T47D (cell line): ENCODE results near the gene CTIF.

Experiments
- DNase-seq, 2 experiments: peaks; one replicate each; pipeline versions ENCODE4 v3.0.0 to v3.0.0-alpha.2; 2011 to 2012; ENCODE audit warnings: low read depth in 1 of 2, low spot score in 1 of 2
- JUND ChIP-seq: IDR thresholded peaks from 2 replicates; pipeline ENCODE4 v1.6.1; 2012; ENCODE audit warnings: low read depth
- in situ Hi-C: cut with HindIII; loops from 2 replicates; pipeline ENCODE4 v1.10.0; 2016; ENCODE audit warnings: low sequenced_read_pairs, low pct_unique_long_range_greater_than_20kb

CTIF gene

DNA sequence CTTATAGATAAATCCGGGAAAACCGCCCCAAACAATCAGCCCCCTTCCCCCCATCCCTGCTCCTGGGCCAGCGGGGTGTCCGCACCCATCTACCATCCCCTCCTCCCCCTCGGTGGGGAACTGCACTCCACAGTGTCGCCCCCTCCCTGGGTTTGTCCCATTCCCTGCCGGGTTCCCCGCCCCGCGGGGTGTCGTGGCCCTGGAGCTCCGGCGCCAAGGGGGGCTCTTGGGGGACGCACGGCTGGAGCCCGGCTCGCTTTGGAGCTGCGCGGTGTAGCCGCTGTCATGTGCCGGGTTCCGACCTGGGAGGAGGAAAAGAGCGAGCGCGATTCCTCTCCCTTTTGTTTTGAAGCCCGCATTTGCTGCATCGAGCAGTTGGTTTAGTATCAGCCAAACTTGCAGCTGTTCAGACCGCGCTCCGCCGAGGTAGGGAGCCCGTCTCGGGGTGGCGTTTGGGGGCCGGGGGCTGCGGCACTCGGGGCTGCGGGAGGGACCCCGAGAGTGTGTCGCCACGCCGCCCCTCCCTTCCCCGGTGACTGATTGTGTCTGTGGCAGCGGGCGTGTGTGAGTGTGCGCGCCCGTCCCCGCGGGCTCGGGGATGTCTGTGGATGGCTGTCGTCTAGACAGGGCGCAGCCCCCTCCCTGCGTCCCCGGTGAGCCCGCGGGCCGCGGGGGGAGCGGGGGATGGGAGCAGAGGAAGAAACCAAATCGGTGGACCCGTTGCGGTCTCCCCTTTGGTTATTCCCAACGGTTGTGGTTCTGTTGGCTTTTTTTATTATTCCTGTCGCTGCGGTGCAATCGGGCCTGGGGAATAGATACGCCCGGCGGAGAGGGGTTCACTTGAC is 797 bp downstream of the CTIF start:
- TF ChIP-seq JUND: no peak
- in situ Hi-C loops: no loop called here
- no peak for DNase-seq

GRCh38 chr18:48540251-48541025 is 1.6 kb downstream of the CTIF start:
- peak in 1 of 2 experiments; percentile 46 for DNase-seq
- no peak for TF ChIP-seq JUND
- in situ Hi-C loops: no loop called here

- in situ Hi-C loops: no loop called here
- TF ChIP-seq JUND: no peak
- peak in 1 of 2 experiments; percentile 61 for DNase-seq
These were observed 2.4 kb downstream of the CTIF start for GRCh38 chr18:48541026-48541746.

GRCh38 chr18:48541747-48542400 is 3.0 kb downstream of the CTIF start:
- in situ Hi-C loops: no loop called here
- DNase-seq: no peak
- TF ChIP-seq JUND: no peak

GRCh38 chr18:48542513-48543181 is 3.8 kb downstream of the CTIF start:
- in situ Hi-C loops: no loop called here
- TF ChIP-seq JUND: no peak
- no peak for DNase-seq

DNA sequence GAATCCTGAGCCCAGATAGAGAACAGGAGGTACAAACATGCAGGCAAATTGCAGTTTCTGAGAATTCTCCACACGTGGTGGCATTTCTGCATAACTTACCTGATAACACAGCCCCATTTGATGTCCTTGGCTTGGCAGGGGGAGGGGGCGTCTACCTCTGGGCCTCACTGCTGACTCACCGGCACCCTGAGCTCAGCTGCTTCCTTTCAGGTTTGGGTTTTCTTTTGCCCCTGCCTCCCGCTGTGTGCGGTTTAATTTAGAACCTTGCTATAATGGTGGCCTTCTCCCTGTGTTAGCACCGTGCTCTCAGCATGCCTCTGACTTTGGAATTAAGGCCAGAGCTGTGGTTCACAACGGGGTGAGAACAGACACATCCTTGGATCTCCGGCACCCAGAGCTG is 4.4 kb downstream of the CTIF start:
- no peak for DNase-seq
- TF ChIP-seq JUND: no peak

DNA sequence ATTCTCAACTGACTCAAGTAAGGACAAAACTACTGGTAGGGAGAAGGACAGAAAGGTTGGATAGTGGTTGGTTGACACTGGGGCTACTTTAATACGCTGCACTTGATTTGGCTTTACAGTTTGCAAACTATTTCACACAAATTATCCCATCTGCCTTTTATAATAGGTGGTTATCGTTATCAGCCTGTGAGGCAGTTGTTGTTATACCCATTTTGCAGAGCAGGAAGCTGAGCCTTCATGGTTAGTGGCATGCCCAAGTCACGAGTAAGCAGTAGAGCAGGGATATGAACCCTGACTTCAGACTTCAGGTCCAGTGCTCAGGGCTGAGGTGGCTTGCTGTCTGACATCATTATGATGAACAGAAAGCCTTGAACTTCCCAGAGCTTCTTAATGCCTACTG is 5.3 kb downstream of the CTIF start:
- TF ChIP-seq JUND: no peak
- no peak for DNase-seq
- in situ Hi-C loops: no loop called here

More for the DNA sequence above, 4.4 kb downstream of the CTIF start:
- in situ Hi-C loops: no loop called here

DNA sequence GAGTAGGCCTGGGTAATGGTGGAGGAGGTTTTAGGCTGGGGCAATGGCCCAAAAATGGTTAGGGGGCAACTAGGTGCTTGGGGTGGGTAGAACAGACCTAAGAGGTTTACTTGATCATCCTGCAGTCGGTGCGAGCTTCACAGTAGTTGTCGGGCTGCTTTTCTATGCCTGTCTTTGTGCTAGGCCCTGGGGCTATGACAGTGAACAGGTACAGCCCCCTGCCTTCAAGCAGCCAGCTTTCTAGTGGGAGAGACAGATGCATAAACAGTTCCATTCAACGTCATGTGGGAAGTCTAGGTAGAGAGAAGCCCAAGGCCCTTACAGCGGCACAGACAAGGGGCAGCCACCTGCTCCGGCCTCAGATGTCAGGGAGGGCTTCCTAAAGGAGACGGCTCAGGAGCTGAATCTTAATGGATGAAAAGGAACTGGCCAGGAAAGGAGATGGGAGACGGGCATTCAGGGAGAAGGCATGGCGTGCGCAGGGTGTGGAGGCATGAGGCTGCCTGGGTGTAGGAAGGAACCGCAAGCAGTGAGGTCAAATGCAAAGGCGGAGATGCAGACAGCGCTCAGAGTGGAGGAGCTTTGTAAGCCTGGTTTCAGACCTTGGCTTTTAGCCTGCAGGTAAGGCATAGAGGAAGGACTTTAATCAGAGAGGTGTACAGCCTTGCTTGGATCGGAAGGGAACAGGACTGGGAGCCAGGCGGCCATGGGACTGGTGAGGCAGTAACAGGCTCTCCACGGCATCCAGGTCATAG is 6.0 kb downstream of the CTIF start:
- in situ Hi-C loops: no loop called here
- no peak for DNase-seq
- TF ChIP-seq JUND: no peak

- TF ChIP-seq JUND: no peak
- DNase-seq: no peak
- in situ Hi-C loops: no loop called here
These were observed 7.0 kb downstream of the CTIF start for GRCh38 chr18:48545757-48546321.

GRCh38 chr18:48546396-48546795 is 7.6 kb downstream of the CTIF start:
- TF ChIP-seq JUND: no peak
- in situ Hi-C loops: no loop called here
- DNase-seq: no peak

- no peak for TF ChIP-seq JUND
- DNase-seq: no peak
- in situ Hi-C loops: no loop called here
These were observed 8.7 kb downstream of the CTIF start for GRCh38 chr18:48547531-48547981.
